Sigmoid colon (tissue), 4 donors: ENCODE results near the gene ADGRA3.

Experiments
- EP300 ChIP-seq, 4 donors: sonication (generic); formaldehyde crosslinking; IDR thresholded peaks; one replicate each; pipeline ENCODE4 v1.6.1; 2017; ENCODE audit warnings: antibody characterized with exemption in 4 of 4
- POLR2A ChIP-seq, 2 donors: fragments of 450-650 bp; IDR thresholded peaks; one replicate each; pipeline ENCODE4 v1.6.1; 2016; ENCODE audit warnings: antibody characterized with exemption in 2 of 2, mild to moderate bottlenecking in 2 of 2, moderate library complexity in 2 of 2
- TF ChIP-seq, protein P1 (sequence below), 4 experiments: fragments of 450-650 bp in 3 of 4; fragments of 200-600 bp in 1 of 4; IDR thresholded peaks; one replicate each; pipeline ENCODE4 v1.5.1; 2016 to 2019; ENCODE audit warnings: antibody characterized with exemption in 4 of 4, mild to moderate bottlenecking in 3 of 4, moderate library complexity in 2 of 4

DNA sequence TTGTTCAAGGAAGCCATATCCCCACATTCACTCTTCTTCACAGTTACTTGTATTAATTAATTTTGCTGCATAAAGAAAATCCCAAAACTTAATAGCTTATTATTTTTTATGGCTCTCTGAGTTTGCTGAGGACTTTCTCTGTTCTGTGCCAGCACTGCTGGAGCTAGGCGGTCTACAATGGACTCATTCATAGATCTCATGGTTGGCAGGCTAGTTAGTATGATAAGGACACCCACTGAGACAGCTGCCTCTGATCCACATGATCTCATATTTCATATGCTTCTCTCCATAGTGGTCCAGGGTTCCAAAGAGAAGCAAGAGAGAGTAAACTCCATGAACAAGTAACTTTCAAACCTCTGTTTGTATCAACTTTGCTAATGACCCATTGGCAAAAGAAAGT, 170.2 kb downstream of the ADGRA3 start:
- TF ChIP-seq EP300 (IDR thresholded peaks at IDR 0.05) (no peak), POLR2A (IDR thresholded peaks at IDR 0.05) (no peak)
- TF ChIP-seq, protein P1, sequence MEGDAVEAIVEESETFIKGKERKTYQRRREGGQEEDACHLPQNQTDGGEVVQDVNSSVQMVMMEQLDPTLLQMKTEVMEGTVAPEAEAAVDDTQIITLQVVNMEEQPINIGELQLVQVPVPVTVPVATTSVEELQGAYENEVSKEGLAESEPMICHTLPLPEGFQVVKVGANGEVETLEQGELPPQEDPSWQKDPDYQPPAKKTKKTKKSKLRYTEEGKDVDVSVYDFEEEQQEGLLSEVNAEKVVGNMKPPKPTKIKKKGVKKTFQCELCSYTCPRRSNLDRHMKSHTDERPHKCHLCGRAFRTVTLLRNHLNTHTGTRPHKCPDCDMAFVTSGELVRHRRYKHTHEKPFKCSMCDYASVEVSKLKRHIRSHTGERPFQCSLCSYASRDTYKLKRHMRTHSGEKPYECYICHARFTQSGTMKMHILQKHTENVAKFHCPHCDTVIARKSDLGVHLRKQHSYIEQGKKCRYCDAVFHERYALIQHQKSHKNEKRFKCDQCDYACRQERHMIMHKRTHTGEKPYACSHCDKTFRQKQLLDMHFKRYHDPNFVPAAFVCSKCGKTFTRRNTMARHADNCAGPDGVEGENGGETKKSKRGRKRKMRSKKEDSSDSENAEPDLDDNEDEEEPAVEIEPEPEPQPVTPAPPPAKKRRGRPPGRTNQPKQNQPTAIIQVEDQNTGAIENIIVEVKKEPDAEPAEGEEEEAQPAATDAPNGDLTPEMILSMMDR (IDR thresholded peaks at IDR 0.05), result no peak
